Ovary (tissue), 9 donors: ENCODE measurements around the gene FAM20C. TPM values are rescaled to one million over a fixed set of nuclear protein-coding genes. Genes with fewer than 3 reads are reported as not detected.

Source experiments
- DNase-seq, 5 donors: peaks; one replicate each; pipeline ENCODE4 v3.0.0-alpha.2; 2019 to 2020
- H3K27ac ChIP-seq, 2 donors: fragments of 200-600 bp; one replicate each; pipeline versions ENCODE4 v1.5.1 to v1.8.0; 2019 to 2022
- H3K27me3 ChIP-seq: fragments of 200-600 bp; one replicate; pipeline ENCODE4 v1.8.0; 2022
- H3K36me3 ChIP-seq: fragments of 200-600 bp; sonication (generic); one replicate; pipeline ENCODE4 v1.5.1; 2019
- H3K4me1 ChIP-seq: one replicate; pipeline ENCODE4 v1.8.1; 2013; ENCODE audit warnings: mild to moderate bottlenecking, moderate library complexity; ENCODE audit not compliant: insufficient read depth
- H3K4me3 ChIP-seq: fragments of 200-600 bp; sonication (generic); one replicate; pipeline ENCODE4 v1.5.1; 2017
- H3K9me3 ChIP-seq, 2 donors: fragments of 200-600 bp in 1 of 2; sonication (generic) in 1 of 2; one replicate each; pipeline versions ENCODE4 v1.5.1 to v1.8.1; 2013 to 2019; ENCODE audit warnings: mild to moderate bottlenecking in 1 of 2, moderate library complexity in 1 of 2
- EP300 ChIP-seq: sonication (generic); formaldehyde crosslinking; IDR thresholded peaks from one replicate; pipeline ENCODE4 v1.6.1; 2017; ENCODE audit warnings: antibody characterized with exemption
- POLR2A ChIP-seq: fragments of 450-650 bp; IDR thresholded peaks from one replicate; pipeline ENCODE4 v1.6.1; 2017; ENCODE audit warnings: antibody characterized with exemption, mild to moderate bottlenecking, moderate library complexity
- WGBS, 3 donors: extraction: QIAGEN DNeasy Blood & Tissue Kit in 1 of 3; methylation state at CpG; one replicate each; pipeline versions ENCODE4 v1.1.5 to v1.1.7; 2013 to 2017; 5-methylcytosine and 5-hydroxymethylcytosine counted together
- intact Hi-C, 4 donors: fragments of 100-400 bp; cut with DNase I; formaldehyde crosslinking; loops; one replicate each; pipeline versions ENCODE4 v1.11.0 to v1.15.1; 2022 to 2023
- polyA plus RNA-seq, 2 donors: library from polyadenylated mRNA; stranded (reverse); fragments of 200-250 nt in 1 of 2; fragments of 350-450 nt in 1 of 2; fragmentation: Illumina TruSeq in 1 of 2; extraction: RNeasy Lipid Tissue Mini Kit (QIAGEN cat#74804) in 1 of 2; gene quantifications; one replicate each; pipeline ENCODE4 v1.2.3, GENCODE V29; 2013 to 2014
- total RNA-seq, 7 donors: library from RNA; depleted of rRNA in 2 of 7; stranded (reverse); fragments of >200 nt in 2 of 7; fragmentation: NEBNext Ultra II Directional in 3 of 7; extraction: Animal tissue kit (Norgen Biotek cat#: 25700) in 3 of 7; gene quantifications; one replicate each; pipeline versions ENCODE4 v1.1.0 to v1.2.4, GENCODE V29; 2016 to 2023
- TF ChIP-seq, protein P1 (sequence below), 3 donors: fragments of 450-650 bp in 2 of 3; fragments of 200-600 bp in 1 of 3; IDR thresholded peaks; one replicate each; pipeline versions ENCODE4 v1.5.1 to v1.8.0; 2016 to 2022; ENCODE audit warnings: antibody characterized with exemption in 3 of 3, mild to moderate bottlenecking in 1 of 3
- donor health status: DM: no; HTN: no; CAD: no; lungs with moderate emphysema.
- donor health status: DM: no; HTN: no; CAD: no.
- donor health status: Bipolar disorder and iron deficiency.
- donor health status: DM: yes; HTN: yes; CAD: no.
- donor health status: DM: no; HTN: no; CAD: no.
- donor health status: DM: yes; HTN: yes; CAD: no.

FAM20C gene
- total and polyA plus RNA-seq, 9 donors: 6.2 to 80.4 (median 33.5) TPM

DNA sequence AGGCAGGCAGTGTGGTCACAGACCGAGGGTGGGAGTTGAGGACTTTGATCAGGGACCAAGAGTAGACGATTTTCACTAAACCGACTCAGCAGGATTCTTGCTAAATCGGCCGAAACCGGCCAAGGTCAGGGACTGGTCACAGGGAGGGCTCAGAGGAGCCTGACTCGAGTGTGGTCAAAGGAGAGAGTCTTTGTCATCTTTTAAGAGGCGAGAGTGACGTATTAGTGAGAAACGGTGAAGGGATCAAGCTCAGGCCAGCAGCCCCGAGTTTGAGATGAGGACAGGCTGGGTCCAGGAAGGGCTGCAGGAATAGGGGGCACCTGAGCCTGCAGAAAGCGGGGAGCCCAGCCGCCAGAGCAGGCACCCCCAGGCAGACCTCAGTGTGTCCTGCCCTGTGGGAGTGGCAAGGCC, 41.6 kb upstream of the FAM20C start:
- TF ChIP-seq, protein P1, sequence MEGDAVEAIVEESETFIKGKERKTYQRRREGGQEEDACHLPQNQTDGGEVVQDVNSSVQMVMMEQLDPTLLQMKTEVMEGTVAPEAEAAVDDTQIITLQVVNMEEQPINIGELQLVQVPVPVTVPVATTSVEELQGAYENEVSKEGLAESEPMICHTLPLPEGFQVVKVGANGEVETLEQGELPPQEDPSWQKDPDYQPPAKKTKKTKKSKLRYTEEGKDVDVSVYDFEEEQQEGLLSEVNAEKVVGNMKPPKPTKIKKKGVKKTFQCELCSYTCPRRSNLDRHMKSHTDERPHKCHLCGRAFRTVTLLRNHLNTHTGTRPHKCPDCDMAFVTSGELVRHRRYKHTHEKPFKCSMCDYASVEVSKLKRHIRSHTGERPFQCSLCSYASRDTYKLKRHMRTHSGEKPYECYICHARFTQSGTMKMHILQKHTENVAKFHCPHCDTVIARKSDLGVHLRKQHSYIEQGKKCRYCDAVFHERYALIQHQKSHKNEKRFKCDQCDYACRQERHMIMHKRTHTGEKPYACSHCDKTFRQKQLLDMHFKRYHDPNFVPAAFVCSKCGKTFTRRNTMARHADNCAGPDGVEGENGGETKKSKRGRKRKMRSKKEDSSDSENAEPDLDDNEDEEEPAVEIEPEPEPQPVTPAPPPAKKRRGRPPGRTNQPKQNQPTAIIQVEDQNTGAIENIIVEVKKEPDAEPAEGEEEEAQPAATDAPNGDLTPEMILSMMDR (IDR thresholded peaks at IDR 0.05): no peak
- TF ChIP-seq EP300 (no peak), POLR2A (no peak)
- peak in 3 of 5 donors; percentile 29 to 52 (median 47) for DNase-seq
- no peaks in the 10 kb centered on the region for H3K9me3 ChIP-seq
- no peak overlapping the region for H3K4me3 ChIP-seq
- 52 to 61% (median 57%) methylated on average over 13 of the region's 13 CpGs for WGBS, 3 donors
- H3K36me3 ChIP-seq: no peaks in the 10 kb centered on the region
- no peak overlapping the region for H3K27ac ChIP-seq
- H3K27me3 ChIP-seq: no peaks in the 10 kb centered on the region
- intact Hi-C loops: no loop called here
- peaks cover 9% of the 10 kb centered on the region for H3K4me1 ChIP-seq

DNA sequence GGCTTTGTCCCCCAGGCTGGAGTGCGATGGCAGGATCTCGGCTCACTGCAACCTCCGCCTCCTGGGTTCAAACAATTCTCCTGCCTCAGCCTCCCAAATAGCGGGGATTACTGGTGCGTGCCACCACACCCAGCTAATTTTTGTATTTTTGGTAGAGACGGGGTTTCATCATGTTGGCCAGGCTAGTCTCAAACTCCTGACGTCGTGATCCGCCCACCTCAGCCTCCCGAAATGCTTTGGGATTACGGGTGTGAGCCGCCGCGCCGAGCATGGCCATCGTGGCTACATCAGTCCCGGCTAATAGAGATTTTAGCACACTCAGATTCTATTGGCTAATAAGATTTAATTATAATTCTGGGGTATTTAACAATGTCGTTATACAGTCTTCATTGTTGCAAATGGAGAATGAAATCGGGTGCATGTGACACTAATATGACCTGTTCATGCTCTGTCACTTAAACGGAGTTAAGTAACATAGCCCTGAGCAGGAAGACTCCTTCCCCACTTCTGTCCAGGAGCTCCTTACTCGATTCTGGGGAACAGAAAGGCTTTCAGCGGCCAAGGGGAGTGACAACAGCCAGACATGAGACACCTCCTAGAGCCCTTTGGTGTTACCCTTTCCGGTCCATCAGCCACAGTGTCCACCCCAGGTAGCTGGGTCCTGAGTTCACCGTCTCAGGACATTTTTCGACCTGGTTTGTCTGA, 40.9 kb upstream of the FAM20C start:
- Histone ChIP-seq H3K4me3 (no peak overlapping the region), H3K4me1 (peaks cover 9% of the 10 kb centered on the region), H3K27me3 (no peaks in the 10 kb centered on the region), H3K9me3 (no peaks in the 10 kb centered on the region), H3K36me3 (no peaks in the 10 kb centered on the region), H3K27ac (no peak overlapping the region)
- intact Hi-C loops: no loop called here
- TF ChIP-seq POLR2A (no peak), EP300 (no peak)
- TF ChIP-seq, protein P1 (IDR thresholded peaks at IDR 0.05): no peak
- 93 to 96% (median 94%) methylated on average over 25 of the region's 25 CpGs for WGBS, 3 donors
- DNase-seq: peak in 1 of 5 donors; percentile 37

- DNase-seq: peak in 1 of 5 donors; percentile 36
- no peaks in the 10 kb centered on the region for H3K27me3 ChIP-seq
- H3K4me1 ChIP-seq: peaks cover 8% of the 10 kb centered on the region
- no peaks in the 10 kb centered on the region for H3K9me3 ChIP-seq
- H3K36me3 ChIP-seq: no peaks in the 10 kb centered on the region
- WGBS, 3 donors: 52 to 64% (median 53%) methylated on average over 19 of the region's 19 CpGs
- TF ChIP-seq EP300 (no peak), POLR2A (no peak)
- TF ChIP-seq, protein P1 (IDR thresholded peaks at IDR 0.05): no peak
- no peak overlapping the region for H3K27ac ChIP-seq
- intact Hi-C loops: no loop called here
- no peak overlapping the region for H3K4me3 ChIP-seq
These were observed 39.5 kb upstream of the FAM20C start for GRCh38 chr7:152702-153391.

DNA sequence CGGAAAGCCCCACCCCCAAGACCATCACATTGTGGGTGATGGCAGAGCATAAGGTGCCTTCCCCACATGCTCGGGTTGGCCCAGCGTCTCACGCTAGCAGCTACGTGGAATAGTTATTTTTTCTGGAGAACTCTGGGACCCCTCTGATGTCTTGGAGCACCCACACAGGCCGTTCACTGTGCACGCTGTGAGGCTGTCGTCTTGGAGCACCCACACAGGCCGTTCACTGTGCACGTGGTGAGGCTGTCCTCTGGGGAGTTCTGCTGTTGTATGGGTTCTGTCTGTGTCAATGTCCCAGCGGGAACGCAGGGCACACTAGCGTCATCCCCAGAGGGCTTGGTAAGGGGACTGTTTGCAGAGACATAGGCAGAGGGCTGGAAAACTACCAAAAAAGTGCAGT, 38.8 kb upstream of the FAM20C start:
- H3K36me3 ChIP-seq: no peaks in the 10 kb centered on the region
- peak in 1 of 5 donors; percentile 32 for DNase-seq
- H3K4me1 ChIP-seq: peaks cover 8% of the 10 kb centered on the region
- H3K4me3 ChIP-seq: no peak overlapping the region
- H3K27ac ChIP-seq: no peak overlapping the region
- WGBS, 3 donors: 89 to 93% (median 92%) methylated on average over 11 to 13 of the region's 13 CpGs
- TF ChIP-seq EP300 (no peak), POLR2A (no peak)
- TF ChIP-seq, protein P1 (IDR thresholded peaks at IDR 0.05): no peak
- no peaks in the 10 kb centered on the region for H3K27me3 ChIP-seq
- intact Hi-C loops: no loop called here
- H3K9me3 ChIP-seq: no peaks in the 10 kb centered on the region
